NCI-H2029 (cell line): ENCODE data around the gene BCL2.

Source experiments
- DNase-seq: peaks from one replicate; lab custom pipeline; 2025; lab: John Stamatoyannopoulos, UW

BCL2 gene

DNA sequence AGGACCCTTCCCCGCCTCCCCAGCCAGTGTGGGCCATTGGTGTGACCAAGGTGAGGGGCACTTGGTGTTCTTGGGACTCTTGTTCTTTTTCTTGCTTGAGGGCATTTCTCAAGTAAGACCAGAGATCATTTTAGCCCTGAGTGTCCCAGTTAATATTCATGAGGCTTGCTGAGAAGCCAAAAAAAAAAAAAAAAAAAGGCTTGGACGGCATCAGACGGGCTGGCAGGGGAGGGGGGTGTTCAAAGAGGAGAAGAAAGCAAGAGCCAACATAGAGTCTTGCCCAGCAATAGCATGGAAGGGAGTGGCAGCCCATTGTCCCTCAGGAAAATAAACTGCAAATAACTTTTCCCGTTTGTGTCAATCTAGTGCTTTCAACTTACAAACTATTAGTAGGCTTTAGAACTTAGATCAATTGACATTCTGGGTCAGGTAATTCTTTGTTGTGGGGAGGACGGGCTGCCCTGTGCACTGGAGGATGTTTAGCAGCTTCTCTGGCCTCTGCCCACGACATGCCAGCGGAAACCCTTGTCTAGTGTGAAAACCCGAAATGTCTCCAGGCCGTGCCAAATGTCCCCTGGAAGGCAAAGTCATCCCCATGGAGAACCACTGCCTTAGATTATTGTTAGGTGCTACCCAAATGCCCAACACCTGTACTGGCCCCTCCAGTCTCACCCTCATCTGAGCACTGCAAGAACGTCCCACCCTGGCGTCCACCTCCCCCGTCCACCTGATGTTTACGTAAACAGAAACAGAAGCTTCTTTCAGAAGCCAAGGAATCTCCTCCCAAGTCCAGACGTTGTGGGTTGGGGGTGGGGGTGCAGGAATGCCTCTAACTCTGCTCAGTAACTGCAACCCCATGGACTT is 163.4 kb downstream of the BCL2 start:
- DNase-seq = no peak

DNA sequence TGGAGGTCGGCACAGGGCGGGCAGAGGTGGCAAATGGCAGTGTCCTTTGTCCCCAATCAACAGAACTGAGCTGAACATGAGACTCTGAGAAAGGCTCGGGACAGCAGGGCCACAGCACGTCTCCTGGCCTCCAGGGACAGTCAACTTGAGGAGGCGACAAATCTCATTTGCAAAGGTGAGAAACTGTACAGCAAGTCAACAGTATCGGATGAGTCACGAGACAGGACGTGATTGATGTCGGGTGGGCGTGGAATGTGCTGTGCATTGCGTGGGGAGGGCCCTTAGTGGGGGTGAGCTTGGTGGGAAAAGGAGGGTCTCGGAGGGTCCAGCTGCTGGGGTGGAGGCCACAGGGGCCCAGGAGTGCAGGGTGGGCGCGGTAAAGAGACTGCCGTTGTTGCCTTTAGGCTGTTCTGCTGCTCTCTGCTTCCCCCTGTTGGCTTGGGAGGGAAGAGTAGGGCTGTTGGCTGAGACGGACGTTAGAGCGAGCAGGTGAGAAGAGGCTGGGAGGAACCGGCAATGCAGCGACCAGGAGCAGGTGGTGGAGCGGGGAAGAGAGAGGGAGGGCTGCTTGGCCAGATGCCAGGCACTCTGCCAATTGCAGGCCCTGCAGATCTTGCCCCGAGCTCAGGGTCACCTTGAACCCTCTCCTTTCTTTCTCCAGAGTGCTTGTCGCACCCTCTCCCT is 164.3 kb downstream of the BCL2 start:
- DNase-seq = peak; percentile 80

DNA sequence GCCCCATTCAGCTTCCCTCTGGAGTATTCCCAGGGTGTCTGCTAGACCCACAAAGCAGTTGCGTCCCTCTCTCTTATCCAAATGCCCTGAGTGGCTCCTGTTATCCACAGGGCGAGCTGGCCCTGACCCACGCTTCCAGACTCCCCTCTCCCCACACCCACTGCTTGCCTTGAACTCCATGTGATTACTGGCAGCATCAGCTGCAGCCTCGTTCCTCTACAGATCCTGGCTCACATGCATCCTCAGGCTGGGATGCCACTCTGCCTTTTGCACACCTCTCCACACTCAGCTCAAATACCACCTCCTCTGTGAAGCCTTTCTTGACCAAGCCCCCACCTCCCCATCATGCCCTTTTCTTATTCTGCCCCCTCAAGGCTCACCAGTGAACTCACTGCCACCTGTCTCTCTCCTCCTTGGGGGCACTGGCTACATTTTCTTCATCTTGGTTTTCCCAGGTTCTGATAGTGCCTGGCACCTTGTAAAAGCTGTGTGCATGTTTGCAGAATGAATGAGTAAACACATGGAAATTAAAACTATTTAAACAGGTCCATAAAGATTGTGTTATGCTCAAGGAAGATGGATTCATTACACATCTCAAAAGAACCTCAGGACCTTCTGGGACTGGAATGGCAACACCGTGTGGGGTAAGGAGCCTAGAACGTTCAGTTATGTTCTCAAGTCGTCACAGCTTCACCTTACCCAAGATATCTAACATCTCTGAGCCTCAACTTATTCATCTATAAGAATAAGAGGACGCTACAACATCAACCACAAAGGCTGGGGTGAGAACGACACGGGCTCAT is 165.0 kb downstream of the BCL2 start:
- DNase-seq = no peak

DNA sequence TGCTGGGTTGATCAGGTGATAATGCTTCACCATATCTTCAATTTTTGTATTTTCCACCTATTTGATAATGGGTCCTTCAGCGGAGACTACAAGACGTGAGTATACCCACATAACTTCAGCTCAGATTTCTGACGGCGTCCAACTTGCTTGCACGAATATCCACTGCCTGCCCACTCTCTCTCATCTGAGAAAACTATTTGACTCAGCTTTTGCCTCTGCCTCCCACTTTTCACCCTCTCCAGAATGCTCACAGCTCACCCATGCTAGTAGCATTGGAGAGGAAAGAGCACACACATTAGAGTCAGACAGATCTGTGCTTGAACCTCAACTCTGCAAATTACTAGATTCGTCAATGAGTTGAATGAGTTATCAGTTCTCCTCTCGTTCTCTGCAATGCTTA is 166.8 kb downstream of the BCL2 start:
- no peak for DNase-seq

DNA sequence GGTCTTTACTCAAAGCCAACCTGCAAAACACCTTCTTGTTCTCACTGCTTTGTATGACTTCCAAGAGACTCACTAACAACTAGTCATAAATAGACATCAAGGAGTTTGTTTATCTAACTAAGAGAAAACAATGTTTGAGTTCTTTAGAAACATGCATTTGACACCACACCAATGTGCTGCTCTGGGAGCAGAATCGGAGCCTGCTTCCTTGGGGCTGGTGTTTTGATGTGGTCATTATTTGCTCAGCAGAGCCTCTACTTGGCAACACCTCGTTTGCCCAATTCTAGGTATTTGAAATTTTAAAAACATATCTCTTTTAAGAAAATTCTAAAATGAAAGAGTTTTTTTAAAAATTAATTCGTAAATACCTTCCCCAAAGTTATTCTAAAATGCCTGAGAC is 167.5 kb downstream of the BCL2 start:
- no peak for DNase-seq

DNA sequence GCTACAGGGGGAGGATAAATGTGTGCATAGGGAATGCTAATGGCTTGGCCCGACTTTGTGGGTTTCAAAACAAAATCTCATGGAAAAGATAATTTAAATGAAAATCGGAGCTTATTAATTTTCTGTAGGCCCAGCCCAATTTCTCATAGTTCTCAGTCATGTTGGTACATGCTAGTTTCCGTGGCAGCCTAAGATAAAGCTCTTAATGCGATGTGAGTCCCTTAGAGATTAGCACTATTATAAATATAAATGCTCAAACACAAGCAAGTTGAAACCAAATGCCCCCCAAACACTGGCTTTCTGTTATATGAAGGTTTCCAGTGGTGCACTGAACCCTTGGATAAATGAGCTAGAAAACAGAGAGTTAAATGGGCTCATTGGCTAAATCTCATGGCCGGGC is 168.0 kb downstream of the BCL2 start:
- no peak for DNase-seq

DNA sequence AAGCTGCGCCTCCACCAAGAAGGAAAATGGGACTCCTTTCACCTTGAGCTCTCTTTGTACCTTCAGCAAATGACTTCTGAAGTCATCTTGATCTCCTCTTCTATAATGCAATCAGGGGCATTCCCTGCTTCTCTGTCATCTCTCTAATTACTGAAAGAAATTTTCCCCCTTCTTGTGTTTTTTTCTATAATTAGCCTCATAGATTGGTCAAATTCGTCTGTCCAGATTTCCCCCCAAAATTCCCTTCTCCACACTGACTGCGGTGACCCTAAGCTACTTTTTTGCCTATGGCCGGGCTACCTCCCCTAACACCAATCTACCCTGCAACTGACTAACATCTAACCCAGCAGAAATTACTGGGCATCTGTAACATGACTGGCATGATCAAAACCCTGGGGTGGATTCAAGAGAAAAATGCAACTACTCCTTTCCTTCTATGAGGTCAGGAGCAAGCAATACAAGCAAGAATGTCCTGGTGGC is 168.6 kb downstream of the BCL2 start:
- DNase-seq = no peak

DNA sequence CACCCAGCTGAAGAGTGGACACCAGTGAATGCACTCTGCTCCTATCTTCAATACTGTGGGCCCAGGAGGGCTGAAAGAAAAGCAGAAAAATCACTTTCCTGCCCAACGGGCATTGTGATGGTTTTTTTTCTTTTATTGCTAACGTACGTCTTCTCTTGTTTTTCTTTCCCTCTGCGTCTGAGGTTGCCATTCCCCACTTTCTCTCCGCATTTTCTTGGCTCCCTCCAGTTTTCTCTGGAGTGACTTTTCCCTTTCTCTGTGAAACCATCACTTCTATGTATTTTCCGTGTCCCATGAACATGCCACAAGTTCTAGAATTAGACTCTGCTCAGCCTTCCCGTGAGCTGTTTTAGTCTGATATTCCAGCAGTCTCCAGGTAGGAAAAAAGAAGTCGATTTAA is 169.2 kb downstream of the BCL2 start:
- DNase-seq = no peak

DNA sequence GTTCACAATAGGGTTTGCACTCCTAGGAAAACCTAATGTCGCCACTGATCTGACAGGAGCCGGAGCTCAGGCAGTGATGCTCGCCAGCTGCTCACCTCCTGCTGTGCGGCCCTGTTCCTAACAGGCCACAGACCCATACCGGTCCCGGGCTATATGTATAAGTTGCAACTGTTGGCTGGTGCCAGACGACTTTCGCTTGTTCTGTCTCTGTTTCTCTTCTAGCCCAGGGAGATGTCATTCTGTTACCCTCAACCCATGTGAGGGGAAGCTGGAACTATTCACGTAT is 170.3 kb downstream of the BCL2 start:
- DNase-seq = no peak

DNA sequence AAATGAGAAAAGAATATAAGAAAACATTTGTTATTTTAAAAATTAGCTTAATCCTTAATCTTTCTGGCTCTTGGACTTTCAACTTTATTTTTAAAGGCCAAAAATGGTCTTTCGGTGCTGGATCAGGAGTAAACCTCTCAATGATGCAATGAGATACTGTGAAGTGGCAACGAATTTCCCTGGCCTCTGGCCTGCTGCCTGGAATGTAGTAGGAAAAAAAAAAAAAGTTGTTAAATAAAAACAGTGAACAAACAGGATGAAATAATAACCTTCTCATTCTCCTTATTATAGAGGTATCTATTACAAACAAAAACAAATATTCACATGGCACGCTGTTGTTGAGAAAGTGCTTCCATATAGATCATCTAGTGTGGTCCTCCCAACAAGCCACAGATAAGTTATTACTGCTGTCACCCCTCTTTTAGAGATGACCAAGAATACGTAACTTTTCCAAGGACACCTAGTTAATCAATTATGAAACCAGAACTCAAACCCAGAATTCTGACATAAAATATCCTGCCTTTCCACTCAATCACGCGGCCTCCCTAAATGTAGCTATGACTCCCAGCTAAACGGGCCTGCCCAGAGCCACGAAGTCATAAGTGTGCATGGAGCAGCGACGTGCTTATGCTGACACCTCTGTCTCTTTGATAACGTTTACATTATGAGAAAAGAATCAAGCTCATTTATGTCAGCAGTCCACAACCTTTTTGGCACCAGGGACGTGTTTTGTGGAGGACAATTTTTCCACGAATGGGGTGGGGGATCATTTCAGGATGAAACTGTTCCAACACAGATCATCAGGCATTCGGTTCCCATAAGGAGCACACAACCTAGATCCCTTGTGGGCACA is 170.9 kb downstream of the BCL2 start:
- peak; percentile 34 for DNase-seq

DNA sequence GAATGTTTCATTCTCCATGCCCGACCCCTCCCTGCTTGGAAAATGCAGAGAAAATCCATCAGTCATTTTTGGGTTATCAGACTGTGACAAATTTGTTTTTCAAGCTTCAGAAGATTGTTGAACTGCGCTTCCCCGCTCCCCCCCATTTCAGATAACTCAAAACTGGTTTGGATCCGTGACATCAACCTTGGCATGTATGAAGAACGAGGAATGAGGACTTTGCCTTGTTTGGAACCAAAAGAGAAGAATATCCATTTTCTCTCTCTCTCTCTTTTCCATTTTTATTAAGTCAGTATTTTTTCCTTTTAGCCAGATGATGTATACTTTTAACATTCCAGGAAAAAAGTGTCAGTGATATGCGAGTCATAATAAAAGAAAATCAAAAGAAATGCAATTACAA is 171.6 kb downstream of the BCL2 start:
- no peak for DNase-seq

DNA sequence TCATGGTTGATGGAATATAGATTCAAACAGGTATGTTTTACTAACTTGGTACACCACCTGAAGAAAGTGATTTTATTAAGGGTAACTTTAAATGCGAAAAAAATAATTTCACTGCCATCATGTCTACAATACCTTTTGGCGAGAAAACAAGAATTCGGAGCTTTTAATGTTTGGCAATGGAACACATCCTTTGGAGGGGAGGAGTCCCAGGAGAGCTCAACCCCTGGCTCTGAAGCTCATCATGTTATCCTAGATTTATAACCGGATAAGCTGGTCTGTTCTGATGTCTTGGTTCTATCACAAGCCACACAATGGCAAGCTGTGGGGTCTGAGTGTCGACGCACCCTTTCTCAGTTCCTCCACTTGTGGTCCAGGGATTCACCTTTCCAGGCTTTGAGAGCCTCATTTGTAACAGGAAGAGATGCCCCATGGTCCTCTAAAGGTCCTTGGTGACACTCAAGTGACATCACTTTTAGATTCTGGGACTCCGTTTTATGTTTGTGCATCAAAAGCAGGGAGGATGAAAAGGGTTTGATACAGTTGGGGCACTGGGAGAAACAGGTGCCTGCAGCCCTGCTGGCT is 172.7 kb downstream of the BCL2 start:
- DNase-seq = no peak

DNA sequence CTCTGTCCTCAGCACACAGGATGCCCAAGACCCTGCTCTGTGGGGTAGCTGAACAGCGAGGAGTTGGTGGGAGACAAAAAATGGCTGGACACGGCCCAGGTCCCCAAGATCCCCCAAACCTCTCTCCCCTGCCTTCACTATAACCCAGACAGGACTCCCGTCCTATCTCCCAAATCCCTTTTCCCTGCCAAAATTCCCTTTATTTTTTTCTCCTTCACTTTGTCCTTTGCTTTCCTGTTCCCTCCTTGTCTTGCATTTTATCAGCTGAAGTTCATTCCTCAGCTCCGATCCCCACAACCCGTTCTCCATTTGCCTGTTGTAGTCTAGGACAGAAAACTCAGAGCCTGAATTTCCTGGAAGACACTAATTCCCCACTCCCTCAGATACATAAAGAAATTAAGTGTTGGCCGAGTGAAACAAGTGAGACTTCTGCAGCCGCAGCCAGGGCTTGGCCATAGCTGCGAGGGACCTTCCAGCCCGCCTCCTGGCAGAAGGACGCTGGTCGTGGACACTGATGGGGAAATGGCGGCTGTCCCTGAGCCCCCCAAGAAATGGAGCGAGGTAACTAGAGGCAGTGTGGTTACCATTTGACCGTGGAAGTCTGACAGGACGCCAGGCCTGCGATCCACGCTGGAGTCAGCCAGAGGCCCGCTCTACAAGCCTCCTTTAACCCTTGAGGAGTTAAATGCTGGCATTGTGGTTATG is 173.6 kb downstream of the BCL2 start:
- DNase-seq = no peak

DNA sequence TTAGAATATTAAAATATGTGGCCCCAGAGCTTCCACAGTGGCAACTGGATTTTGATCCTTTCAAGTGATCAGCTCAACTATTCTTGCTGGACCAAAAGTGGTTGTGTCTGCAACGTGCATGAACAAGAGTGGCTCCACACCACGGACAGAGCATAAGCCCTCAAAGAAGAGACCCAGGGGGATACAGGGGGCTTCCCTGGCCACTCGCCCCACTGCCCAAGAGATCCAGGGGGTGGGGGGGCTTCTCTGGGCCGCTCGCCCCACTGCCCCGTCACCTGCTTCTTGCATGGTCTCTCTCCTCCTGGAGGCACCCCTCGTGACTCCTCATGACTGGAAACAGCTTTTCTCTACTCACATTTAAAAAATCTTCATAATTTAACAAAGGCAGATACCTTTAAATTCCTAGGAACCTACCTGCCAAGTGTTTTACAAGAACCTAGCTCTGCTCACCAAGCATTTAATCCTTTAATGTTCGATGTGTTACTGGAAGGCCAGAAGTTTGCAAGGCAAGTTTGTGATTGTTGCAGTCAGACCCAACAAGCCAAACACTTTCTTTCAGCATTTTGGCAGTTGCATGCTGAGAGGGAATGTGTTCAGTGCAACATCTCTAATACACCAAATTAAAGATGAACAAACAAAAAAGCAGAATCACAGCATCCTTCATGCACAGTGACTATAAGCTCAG is 174.3 kb downstream of the BCL2 start:
- DNase-seq = no peak

DNA sequence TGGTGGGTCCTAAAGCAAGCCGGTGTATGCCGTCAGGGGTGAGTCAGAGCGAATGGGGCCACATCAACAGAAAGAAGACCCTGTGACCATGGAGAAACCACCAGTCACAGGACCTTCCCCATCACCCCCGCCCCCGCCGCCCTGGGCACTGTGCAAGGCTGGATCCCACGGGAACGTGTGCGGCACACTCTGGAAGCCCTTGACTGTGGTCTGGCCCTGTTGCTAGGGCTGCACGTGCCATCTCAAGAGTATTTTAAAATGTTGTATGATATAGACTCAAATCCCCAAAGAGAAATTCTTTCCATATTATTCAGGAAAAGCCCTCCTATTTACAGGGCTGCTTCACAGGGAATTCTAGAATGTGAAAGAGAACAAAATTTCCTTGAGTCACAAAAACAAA is 174.8 kb downstream of the BCL2 start:
- no peak for DNase-seq

DNA sequence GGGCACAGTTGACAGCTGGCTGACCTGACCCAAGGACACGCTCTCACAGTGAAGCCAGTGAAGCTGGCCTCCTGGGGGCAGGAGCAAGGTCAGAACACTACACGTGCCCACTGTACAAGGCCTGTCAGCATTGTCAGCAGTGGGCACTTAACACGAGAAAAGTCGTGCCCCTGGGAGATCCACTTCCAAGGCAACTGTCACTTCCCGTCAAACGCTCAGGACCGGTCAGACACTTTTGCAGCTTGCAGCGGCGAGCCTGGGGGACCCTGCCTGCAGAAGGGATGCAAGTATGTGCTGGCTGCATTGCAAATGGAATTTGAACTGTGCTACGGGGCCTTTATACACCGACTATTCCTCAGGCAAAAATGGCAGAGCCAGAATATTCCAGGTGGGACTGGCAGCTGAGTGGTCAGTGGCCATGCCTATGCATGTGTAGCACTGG is 176.2 kb downstream of the BCL2 start:
- DNase-seq = no peak

DNA sequence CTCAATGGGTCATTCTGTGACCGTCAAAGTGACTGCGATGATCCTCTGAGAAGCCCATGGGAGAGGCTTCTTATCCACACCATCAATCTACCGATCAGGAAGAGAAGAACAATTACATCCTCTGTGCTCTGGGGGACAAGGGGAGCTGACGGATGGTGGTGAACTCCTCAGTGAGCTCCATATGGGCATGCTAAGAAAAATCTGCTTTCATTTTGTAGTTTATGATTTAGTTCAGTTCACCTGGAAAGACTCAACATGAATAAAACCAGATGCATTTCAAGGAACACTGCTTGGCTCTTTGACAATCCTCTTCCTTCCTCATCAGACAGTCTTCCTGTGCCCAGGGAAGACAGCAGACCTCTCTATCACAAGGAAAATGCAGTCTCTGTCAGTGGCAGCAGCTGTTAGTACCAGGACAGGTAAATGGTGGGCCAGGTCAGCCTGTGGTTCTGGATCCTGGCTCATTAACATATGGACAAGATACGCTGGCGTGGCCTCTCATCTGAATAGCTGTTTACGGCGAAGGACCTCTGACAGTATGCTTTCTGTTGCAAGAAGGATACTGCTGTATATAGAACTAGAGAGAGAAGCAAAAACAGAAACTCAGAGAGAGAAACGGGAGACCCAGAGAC is 176.9 kb downstream of the BCL2 start:
- no peak for DNase-seq

DNA sequence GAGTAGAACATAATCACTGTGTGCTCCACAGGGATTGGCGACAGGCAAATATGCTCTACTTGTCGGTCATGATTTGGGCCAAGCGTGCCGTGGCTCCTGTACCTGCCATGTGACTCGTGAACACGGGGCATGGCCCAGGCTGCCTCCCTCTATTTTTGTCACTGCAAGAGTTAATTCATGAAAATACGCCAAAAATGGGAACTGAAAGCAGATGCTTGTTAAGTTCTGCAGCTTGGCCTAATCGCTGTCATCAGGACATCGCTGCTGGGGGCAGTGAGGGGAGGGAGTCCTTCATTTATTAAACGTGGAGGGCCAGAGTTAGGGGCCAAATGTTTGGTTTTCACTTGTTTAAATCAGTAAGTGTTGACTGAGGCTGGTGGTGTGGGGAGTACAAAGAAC is 177.8 kb downstream of the BCL2 start:
- DNase-seq = no peak

DNA sequence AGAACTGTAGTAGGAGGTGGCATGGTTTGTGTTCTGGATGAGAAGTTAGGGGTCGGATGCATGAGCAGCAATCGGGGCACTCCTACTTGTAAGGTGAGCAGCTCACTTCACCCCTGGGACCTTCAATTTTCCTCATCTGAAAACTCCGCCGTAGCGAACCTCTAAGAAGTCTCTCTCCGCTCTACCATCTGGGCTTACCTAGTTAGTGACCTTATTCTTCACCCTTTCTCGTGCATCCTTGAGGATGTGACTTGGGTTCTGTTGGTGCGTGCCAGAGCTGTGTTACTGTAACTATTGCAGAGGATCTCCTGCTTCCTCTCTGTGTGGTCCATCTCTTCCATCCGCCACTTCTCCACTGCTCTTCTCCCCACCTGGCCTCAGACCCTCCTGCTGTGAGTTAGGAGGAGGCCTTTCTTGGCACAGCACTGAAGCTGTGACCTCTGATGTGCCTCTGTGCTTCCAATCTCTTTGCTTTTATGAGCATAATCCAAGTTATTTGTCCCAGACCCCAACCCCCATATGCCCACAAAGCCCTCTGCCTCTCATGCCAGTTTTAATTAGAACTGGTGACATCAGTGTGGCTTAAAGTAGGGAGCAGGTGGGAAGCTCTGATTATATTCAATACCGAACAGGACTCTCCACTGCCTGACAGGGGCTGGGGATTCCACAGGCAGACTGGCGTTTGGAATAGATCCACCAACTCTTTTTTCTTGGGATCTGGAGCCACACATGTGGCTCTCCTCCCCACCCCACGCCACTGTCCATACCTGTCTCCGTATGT is 178.4 kb downstream of the BCL2 start:
- DNase-seq = no peak
